Measurements from ENCODE around the gene SCAF8. TPM values are rescaled to one million over a fixed set of nuclear protein-coding genes. Genes with fewer than 3 reads are reported as not detected.

Gene SCAF8
- polyA plus RNA-seq, 1 donor from 2014 or later: 34.1 TPM

DNA sequence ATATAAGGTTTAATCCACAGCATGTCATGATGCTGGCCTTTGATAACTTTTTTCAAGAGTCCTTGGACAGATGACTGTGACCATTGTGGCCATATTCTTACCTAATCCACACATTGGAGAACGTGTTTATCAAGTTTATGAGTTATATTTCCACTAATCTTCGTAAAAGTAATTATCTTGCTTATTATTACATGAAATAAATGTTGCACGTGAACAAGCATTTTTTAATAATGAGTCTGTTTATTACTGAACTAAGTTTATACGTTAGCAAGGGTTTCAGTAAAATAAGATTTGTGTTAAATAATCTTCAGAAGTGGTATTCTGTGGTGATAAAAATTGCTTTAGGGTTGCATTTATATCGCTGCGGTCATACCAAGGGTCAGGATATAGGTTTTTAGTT, 107.1 kb downstream of the SCAF8 start:
- no peak overlapping the region for H3K4me3 ChIP-seq (ENCODE audit: low read length)
- H3F3A ChIP-seq (ENCODE audit: insufficient read depth, low read length, poor library complexity, severe bottlenecking): no peaks in the 10 kb centered on the region
- TF ChIP-seq RAD21 (conservative IDR thresholded peaks at IDR 0.05) (no peak), POLR2AphosphoS5 (IDR thresholded peaks at IDR 0.05) (no peak), SMC3 (conservative IDR thresholded peaks at IDR 0.05; ENCODE audit: poor library complexity) (no peak), REST (IDR thresholded peaks at IDR 0.05; ENCODE audit: borderline replicate concordance) (no peak), TAF1 (IDR thresholded peaks at IDR 0.05; ENCODE audit: low read depth) (no peak), CTCF (IDR thresholded peaks at IDR 0.05; ENCODE audit: poor library complexity, severe bottlenecking) (no peak), EP300 (conservative IDR thresholded peaks at IDR 0.05; ENCODE audit: poor library complexity, severe bottlenecking) (no peak), EZH2 (IDR thresholded peaks at IDR 0.05; ENCODE audit: borderline replicate concordance, insufficient read depth, low read length, poor library complexity, severe bottlenecking) (no peak), MXI1 (conservative IDR thresholded peaks at IDR 0.05; ENCODE audit: poor library complexity, severe bottlenecking) (no peak)
- no peak overlapping the region for H2AFZ ChIP-seq (ENCODE audit: low read depth, low read length)
- no peaks in the 10 kb centered on the region for H3K36me3 ChIP-seq (ENCODE audit: insufficient read depth, low read length)
- H3K9me2 ChIP-seq (ENCODE audit: insufficient read depth, low read length): no peaks in the 10 kb centered on the region
- no peak overlapping the region for H3K9ac ChIP-seq (ENCODE audit: low read length)
- no peaks in the 10 kb centered on the region for H4K20me1 ChIP-seq (ENCODE audit: insufficient read depth)
- no peaks in the 10 kb centered on the region for H3K9me3 ChIP-seq (ENCODE audit: low read length)
- no peak overlapping the region for H3K27ac ChIP-seq (ENCODE audit: low read length)
- H3K79me2 ChIP-seq (replicated peaks; ENCODE audit: insufficient read depth, low read length): peaks cover 59% of the 10 kb centered on the region
- H3K4me2 ChIP-seq (ENCODE audit: low read length): no peak overlapping the region
- no peaks in the 10 kb centered on the region for H3K27me3 ChIP-seq (ENCODE audit: insufficient read depth, low read depth, low read length)

GRCh38 chr6:154841109-154841508, 107.9 kb downstream of the SCAF8 start:
- no peaks in the 10 kb centered on the region for H3K36me3 ChIP-seq (ENCODE audit: insufficient read depth, low read length)
- H2AFZ ChIP-seq (ENCODE audit: low read depth, low read length): no peak overlapping the region
- H3K4me3 ChIP-seq (ENCODE audit: low read length): no peak overlapping the region
- no peak overlapping the region for H3K9ac ChIP-seq (ENCODE audit: low read length)
- no peak overlapping the region for H3K4me2 ChIP-seq (ENCODE audit: low read length)
- no peaks in the 10 kb centered on the region for H3F3A ChIP-seq (ENCODE audit: insufficient read depth, low read length, poor library complexity, severe bottlenecking)
- H3K9me3 ChIP-seq (ENCODE audit: low read length): no peaks in the 10 kb centered on the region
- no peaks in the 10 kb centered on the region for H3K9me2 ChIP-seq (ENCODE audit: insufficient read depth, low read length)
- no peak overlapping the region for H3K27ac ChIP-seq (ENCODE audit: low read length)
- peaks cover 63% of the 10 kb centered on the region for H3K79me2 ChIP-seq (replicated peaks; ENCODE audit: insufficient read depth, low read length)
- no peaks in the 10 kb centered on the region for H4K20me1 ChIP-seq (ENCODE audit: insufficient read depth)
- no peaks in the 10 kb centered on the region for H3K27me3 ChIP-seq (ENCODE audit: insufficient read depth, low read depth, low read length)
- no peak for TF ChIP-seq TAF1 (IDR thresholded peaks at IDR 0.05; ENCODE audit: low read depth)
- no peak for TF ChIP-seq EZH2 (IDR thresholded peaks at IDR 0.05; ENCODE audit: borderline replicate concordance, insufficient read depth, low read length, poor library complexity, severe bottlenecking)
- TF ChIP-seq RAD21 (conservative IDR thresholded peaks at IDR 0.05): no peak
- TF ChIP-seq CTCF (IDR thresholded peaks at IDR 0.05; ENCODE audit: poor library complexity, severe bottlenecking): no peak
